Ascending aorta (tissue), 2 donors: ENCODE measurements around the gene TRRAP. TPM values are rescaled to one million over a fixed set of nuclear protein-coding genes. Genes with fewer than 3 reads are reported as not detected.
A peak's percentile ranks its signal among the peaks of the same experiment; 100 is the strongest.

ENCODE experiments used
- DNase-seq, 2 donors: peaks; one replicate each; pipeline ENCODE4 v3.0.0-alpha.2; 2019; ENCODE audit warnings: low spot score in 2 of 2
- H3K27ac ChIP-seq, 2 donors: fragments of 200-600 bp; sonication (generic); one replicate each; pipeline ENCODE4 v1.5.1; 2016 to 2017; ENCODE audit warnings: mild to moderate bottlenecking in 1 of 2
- H3K27me3 ChIP-seq: fragments of 200-600 bp; sonication (generic); one replicate; pipeline ENCODE4 v1.5.1; 2017
- H3K36me3 ChIP-seq, 2 donors: fragments of 200-600 bp; sonication (generic); one replicate each; pipeline ENCODE4 v1.5.1; 2016
- H3K4me1 ChIP-seq, 2 donors: fragments of 200-600 bp; sonication (generic); one replicate each; pipeline ENCODE4 v1.5.1; 2016 to 2017; ENCODE audit warnings: mild to moderate bottlenecking in 1 of 2
- H3K4me3 ChIP-seq, 2 donors: fragments of 200-600 bp; sonication (generic); one replicate each; pipeline ENCODE4 v1.5.1; 2016 to 2017; ENCODE audit warnings: mild to moderate bottlenecking in 1 of 2
- H3K9me3 ChIP-seq, 2 donors: fragments of 200-600 bp; sonication (generic); one replicate each; pipeline ENCODE4 v1.5.1; 2016
- intact Hi-C: fragments of 100-400 bp; cut with DNase I; formaldehyde crosslinking; loops from one replicate; pipeline ENCODE4 v1.15.1; 2023
- total RNA-seq: library from RNA; depleted of rRNA; stranded (reverse); fragments of >200 nt; gene quantifications from one replicate; pipeline ENCODE4 v1.1.0, GENCODE V29; 2016
- TF ChIP-seq, protein P1 (sequence below), 3 experiments: fragments of 200-600 bp in 2 of 3; fragments of 450-650 bp in 1 of 3; sonication (generic) in 2 of 3; IDR thresholded peaks; one replicate each; pipeline ENCODE4 v1.5.1; 2016 to 2019; ENCODE audit warnings: antibody characterized with exemption in 3 of 3, mild to moderate bottlenecking in 1 of 3, moderate library complexity in 1 of 3

TRRAP gene
- total RNA-seq, 1 donor from 2014 or later: 23.4 TPM

DNA sequence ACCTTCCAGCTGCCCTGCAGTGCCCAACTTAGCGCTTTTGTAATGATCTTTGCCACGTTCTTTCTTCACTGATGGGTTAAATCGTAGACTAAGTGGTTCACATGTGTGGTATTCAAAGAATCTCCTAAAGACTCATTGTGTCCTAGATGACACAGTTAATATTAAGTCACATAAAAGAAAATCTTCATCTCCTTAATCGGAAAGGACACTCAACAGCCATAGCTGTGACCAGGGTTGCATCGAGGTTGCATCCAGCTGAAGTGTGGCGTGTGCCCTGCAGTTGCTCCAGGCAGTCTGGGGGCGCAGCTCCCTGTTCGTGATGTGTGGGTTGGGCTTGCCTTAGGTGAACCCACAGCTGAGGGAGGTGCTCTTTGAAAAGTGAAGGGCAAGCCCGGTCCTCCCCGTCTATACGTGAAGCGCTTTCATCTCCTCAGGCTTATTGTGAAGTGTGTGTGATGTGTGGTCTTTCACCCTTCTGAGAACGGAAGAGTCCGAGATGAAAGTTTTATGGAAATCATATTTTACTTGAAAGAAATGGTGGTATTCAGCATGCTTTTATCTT is 122.7 kb downstream of the TRRAP start:
- intact Hi-C loops: no loop called here
- no peak overlapping the region for H3K4me3 ChIP-seq
- no peaks in the 10 kb centered on the region for H3K9me3 ChIP-seq
- H3K27me3 ChIP-seq: no peaks in the 10 kb centered on the region
- no peak for DNase-seq
- peaks cover 56 to 67% of the 10 kb centered on the region in 2 donors for H3K36me3 ChIP-seq
- TF ChIP-seq, protein P1, sequence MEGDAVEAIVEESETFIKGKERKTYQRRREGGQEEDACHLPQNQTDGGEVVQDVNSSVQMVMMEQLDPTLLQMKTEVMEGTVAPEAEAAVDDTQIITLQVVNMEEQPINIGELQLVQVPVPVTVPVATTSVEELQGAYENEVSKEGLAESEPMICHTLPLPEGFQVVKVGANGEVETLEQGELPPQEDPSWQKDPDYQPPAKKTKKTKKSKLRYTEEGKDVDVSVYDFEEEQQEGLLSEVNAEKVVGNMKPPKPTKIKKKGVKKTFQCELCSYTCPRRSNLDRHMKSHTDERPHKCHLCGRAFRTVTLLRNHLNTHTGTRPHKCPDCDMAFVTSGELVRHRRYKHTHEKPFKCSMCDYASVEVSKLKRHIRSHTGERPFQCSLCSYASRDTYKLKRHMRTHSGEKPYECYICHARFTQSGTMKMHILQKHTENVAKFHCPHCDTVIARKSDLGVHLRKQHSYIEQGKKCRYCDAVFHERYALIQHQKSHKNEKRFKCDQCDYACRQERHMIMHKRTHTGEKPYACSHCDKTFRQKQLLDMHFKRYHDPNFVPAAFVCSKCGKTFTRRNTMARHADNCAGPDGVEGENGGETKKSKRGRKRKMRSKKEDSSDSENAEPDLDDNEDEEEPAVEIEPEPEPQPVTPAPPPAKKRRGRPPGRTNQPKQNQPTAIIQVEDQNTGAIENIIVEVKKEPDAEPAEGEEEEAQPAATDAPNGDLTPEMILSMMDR (IDR thresholded peaks at IDR 0.05): no peak
- H3K4me1 ChIP-seq: no peaks in the 10 kb centered on the region
- H3K27ac ChIP-seq: no peak overlapping the region

- no peak for DNase-seq
- peaks cover 58 to 69% of the 10 kb centered on the region in 2 donors for H3K36me3 ChIP-seq
- TF ChIP-seq, protein P1 (IDR thresholded peaks at IDR 0.05): no peak
- H3K4me3 ChIP-seq: no peak overlapping the region
- no peak overlapping the region for H3K27ac ChIP-seq
- no peaks in the 10 kb centered on the region for H3K4me1 ChIP-seq
- H3K9me3 ChIP-seq: no peaks in the 10 kb centered on the region
- intact Hi-C loops: no loop called here
- H3K27me3 ChIP-seq: no peaks in the 10 kb centered on the region
These were observed 123.3 kb downstream of the TRRAP start for GRCh38 chr7:99001482-99002147.

- DNase-seq: no peak
- Histone ChIP-seq H3K4me1 (no peaks in the 10 kb centered on the region), H3K36me3 (peaks cover 65 to 76% of the 10 kb centered on the region in 2 donors), H3K9me3 (no peaks in the 10 kb centered on the region), H3K27ac (no peak overlapping the region), H3K4me3 (no peak overlapping the region), H3K27me3 (no peaks in the 10 kb centered on the region)
- TF ChIP-seq, protein P1 (IDR thresholded peaks at IDR 0.05): no peak
- intact Hi-C loops: no loop called here
These were observed 124.0 kb downstream of the TRRAP start for GRCh38 chr7:99002148-99002826.

DNA sequence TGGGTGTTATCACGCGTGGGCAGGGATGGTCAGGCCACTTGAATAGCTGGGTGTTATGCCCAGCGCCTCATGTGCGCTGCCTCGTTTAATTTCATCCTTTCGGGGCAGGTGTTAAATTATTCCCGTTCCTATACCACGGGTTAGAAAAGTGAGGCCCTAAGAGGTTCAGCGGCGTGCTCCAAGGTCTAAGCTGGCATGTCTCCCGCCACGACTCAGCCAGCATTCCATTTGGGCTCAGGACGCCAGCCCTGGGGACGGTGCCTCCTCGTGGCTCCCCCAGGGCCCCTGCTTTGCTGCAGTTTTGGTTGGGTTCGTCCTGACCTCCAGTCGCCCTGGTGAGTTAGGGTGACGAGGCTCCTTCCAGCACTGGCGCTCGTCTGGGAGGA is 124.5 kb downstream of the TRRAP start:
- DNase-seq: no peak
- peak overlapping the region in 1 of 2 donors; percentile 20 for H3K27ac ChIP-seq

GRCh38 chr7:99003419-99003818 is 125.1 kb downstream of the TRRAP start:
- H3K27ac ChIP-seq: peak overlapping the region; percentile 17 to 20
- H3K4me1 ChIP-seq: no peaks in the 10 kb centered on the region
- peaks cover 70 to 83% of the 10 kb centered on the region in 2 donors for H3K36me3 ChIP-seq
- H3K4me3 ChIP-seq: no peak overlapping the region
- DNase-seq: no peak
- H3K27me3 ChIP-seq: no peaks in the 10 kb centered on the region
- TF ChIP-seq, protein P1 (IDR thresholded peaks at IDR 0.05): no peak
- intact Hi-C loops: no loop called here
- H3K9me3 ChIP-seq: no peaks in the 10 kb centered on the region

More for the DNA sequence above, 124.5 kb downstream of the TRRAP start:
- H3K27me3 ChIP-seq: no peaks in the 10 kb centered on the region
- H3K9me3 ChIP-seq: no peaks in the 10 kb centered on the region
- no peaks in the 10 kb centered on the region for H3K4me1 ChIP-seq
- no peak overlapping the region for H3K4me3 ChIP-seq
- intact Hi-C loops: no loop called here
- TF ChIP-seq, protein P1 (IDR thresholded peaks at IDR 0.05): no peak
- H3K36me3 ChIP-seq: peaks cover 65 to 77% of the 10 kb centered on the region in 2 donors
